Breast epithelium (tissue), 4 donors: ENCODE results near the gene SDK1. TPM values are rescaled to one million over a fixed set of nuclear protein-coding genes. Genes with fewer than 3 reads are reported as not detected.

Experiments used
- DNase-seq, 2 donors: peaks; one replicate each; pipeline ENCODE4 v3.0.0-alpha.2; 2019; ENCODE audit warnings: low spot score in 2 of 2
- H3K27ac ChIP-seq, 2 donors: fragments of 200-600 bp; sonication (generic) in 1 of 2; one replicate each; pipeline ENCODE4 v1.5.1; 2016 to 2019; ENCODE audit warnings: mild to moderate bottlenecking in 1 of 2
- H3K27me3 ChIP-seq, 2 donors: fragments of 200-600 bp; sonication (generic) in 1 of 2; one replicate each; pipeline versions ENCODE4 v1.5.1 to v1.6.0; 2017 to 2019; ENCODE audit warnings: control low read depth in 1 of 2, mild to moderate bottlenecking in 1 of 2
- H3K36me3 ChIP-seq: fragments of 200-600 bp; one replicate; pipeline ENCODE4 v1.5.1; 2019
- H3K4me1 ChIP-seq, 2 donors: fragments of 200-600 bp; sonication (generic); one replicate each; pipeline ENCODE4 v1.5.1; 2016 to 2019; ENCODE audit warnings: control low read depth in 1 of 2
- H3K4me3 ChIP-seq, 3 donors: fragments of 200-600 bp; sonication (generic); 1 replicate in 2 of 3; 2 replicates in 1 of 3; pipeline ENCODE4 v1.5.1; 2016 to 2019; ENCODE audit warnings: mild to moderate bottlenecking in 3 of 3, moderate library complexity in 2 of 3
- H3K9me3 ChIP-seq, 2 donors: fragments of 200-600 bp; sonication (generic) in 1 of 2; one replicate each; pipeline ENCODE4 v1.5.1; 2016 to 2019; ENCODE audit warnings: control low read depth in 1 of 2
- POLR2A ChIP-seq: fragments of 450-650 bp; IDR thresholded peaks from one replicate; pipeline ENCODE4 v1.6.1; 2016; ENCODE audit warnings: antibody characterized with exemption, mild to moderate bottlenecking, moderate library complexity
- POLR2AphosphoS5 ChIP-seq, 3 donors: sonication (generic); formaldehyde crosslinking; IDR thresholded peaks; one replicate each; pipeline ENCODE4 v1.6.1; 2017; ENCODE audit warnings: antibody characterized with exemption in 3 of 3
- intact Hi-C: fragments of 100-400 bp; cut with DNase I; formaldehyde crosslinking; loops from one replicate; pipeline ENCODE4 v1.15.1; 2023; ENCODE audit warnings: low total_unique reads
- total RNA-seq, 3 donors: library from RNA; depleted of rRNA; stranded (reverse); fragments of >200 nt; gene quantifications; one replicate each; pipeline ENCODE4 v1.1.0, GENCODE V29; 2016
- TF ChIP-seq, protein P1 (sequence below), 3 donors: fragments of 450-650 bp; IDR thresholded peaks; one replicate each; pipeline ENCODE4 v1.5.1; 2016 to 2017; ENCODE audit warnings: antibody characterized with exemption in 3 of 3, mild to moderate bottlenecking in 3 of 3, moderate library complexity in 3 of 3

SDK1 gene
- total RNA-seq, 3 donors from 2014 or later, result 3.7 to 18.2 (median 6.6) TPM

DNA sequence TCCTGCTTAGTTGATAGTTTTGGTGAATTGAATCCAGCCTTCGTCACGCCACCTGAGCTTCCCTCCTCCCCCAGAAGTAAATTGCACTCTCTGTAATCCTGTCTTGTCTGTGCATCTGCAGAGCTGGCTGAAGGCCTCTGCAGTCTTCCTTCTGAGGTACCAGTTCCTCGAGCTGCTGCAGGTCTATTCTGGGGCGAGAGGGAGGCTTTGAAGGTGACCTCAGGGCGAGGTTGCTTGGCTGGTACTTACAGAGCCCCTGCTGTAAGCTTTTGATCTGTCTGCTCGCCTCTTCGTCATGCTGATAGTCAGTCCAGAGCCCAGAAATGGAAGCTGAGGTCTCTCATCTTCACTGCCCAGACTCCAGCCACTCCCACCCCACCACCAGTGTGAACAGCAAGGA lies 867.5 kb downstream of the SDK1 start:
- H3K4me1 ChIP-seq, result no peaks in the 10 kb centered on the region
- H3K4me3 ChIP-seq, result no peak overlapping the region
- H3K27ac ChIP-seq, result no peak overlapping the region
- H3K27me3 ChIP-seq, result peaks cover 0 to 4% of the 10 kb centered on the region in 2 donors
- no peaks in the 10 kb centered on the region for H3K9me3 ChIP-seq
- TF ChIP-seq POLR2AphosphoS5 (IDR thresholded peaks at IDR 0.05), result no peak
- TF ChIP-seq, protein P1, sequence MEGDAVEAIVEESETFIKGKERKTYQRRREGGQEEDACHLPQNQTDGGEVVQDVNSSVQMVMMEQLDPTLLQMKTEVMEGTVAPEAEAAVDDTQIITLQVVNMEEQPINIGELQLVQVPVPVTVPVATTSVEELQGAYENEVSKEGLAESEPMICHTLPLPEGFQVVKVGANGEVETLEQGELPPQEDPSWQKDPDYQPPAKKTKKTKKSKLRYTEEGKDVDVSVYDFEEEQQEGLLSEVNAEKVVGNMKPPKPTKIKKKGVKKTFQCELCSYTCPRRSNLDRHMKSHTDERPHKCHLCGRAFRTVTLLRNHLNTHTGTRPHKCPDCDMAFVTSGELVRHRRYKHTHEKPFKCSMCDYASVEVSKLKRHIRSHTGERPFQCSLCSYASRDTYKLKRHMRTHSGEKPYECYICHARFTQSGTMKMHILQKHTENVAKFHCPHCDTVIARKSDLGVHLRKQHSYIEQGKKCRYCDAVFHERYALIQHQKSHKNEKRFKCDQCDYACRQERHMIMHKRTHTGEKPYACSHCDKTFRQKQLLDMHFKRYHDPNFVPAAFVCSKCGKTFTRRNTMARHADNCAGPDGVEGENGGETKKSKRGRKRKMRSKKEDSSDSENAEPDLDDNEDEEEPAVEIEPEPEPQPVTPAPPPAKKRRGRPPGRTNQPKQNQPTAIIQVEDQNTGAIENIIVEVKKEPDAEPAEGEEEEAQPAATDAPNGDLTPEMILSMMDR (IDR thresholded peaks at IDR 0.05), result no peak
- no peak for TF ChIP-seq POLR2A
- no peak for DNase-seq
- intact Hi-C loops, result no loop called here
- H3K36me3 ChIP-seq, result no peaks in the 10 kb centered on the region

DNA sequence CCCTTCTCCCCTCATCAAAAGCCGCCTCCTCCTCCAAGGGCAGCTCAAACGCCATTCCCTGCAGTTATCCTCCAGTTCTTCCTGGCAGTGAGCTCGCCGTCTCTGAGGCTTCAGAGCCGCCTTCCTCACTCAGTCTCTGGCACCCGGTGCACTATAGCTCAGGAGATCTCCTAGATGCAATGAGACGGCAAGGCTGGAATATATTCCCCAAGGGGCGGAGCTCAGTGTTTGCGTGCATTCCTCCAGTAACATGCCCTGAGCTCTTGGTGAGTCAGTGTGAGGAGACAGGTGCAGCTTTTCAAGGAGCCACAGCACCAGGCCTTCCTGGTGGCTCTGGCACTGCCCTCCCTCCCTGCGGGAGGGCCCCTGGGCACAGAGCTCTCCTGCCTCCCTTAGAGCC lies 868.4 kb downstream of the SDK1 start:
- no peaks in the 10 kb centered on the region for H3K36me3 ChIP-seq
- no peak overlapping the region for H3K4me3 ChIP-seq
- TF ChIP-seq POLR2AphosphoS5 (IDR thresholded peaks at IDR 0.05) (no peak), POLR2A (no peak)
- TF ChIP-seq, protein P1 (IDR thresholded peaks at IDR 0.05), result no peak
- H3K27ac ChIP-seq, result no peak overlapping the region
- H3K9me3 ChIP-seq, result no peaks in the 10 kb centered on the region
- no peak for DNase-seq
- peaks cover 0 to 4% of the 10 kb centered on the region in 2 donors for H3K27me3 ChIP-seq
- intact Hi-C loops, result no loop called here
- H3K4me1 ChIP-seq, result no peaks in the 10 kb centered on the region

DNA sequence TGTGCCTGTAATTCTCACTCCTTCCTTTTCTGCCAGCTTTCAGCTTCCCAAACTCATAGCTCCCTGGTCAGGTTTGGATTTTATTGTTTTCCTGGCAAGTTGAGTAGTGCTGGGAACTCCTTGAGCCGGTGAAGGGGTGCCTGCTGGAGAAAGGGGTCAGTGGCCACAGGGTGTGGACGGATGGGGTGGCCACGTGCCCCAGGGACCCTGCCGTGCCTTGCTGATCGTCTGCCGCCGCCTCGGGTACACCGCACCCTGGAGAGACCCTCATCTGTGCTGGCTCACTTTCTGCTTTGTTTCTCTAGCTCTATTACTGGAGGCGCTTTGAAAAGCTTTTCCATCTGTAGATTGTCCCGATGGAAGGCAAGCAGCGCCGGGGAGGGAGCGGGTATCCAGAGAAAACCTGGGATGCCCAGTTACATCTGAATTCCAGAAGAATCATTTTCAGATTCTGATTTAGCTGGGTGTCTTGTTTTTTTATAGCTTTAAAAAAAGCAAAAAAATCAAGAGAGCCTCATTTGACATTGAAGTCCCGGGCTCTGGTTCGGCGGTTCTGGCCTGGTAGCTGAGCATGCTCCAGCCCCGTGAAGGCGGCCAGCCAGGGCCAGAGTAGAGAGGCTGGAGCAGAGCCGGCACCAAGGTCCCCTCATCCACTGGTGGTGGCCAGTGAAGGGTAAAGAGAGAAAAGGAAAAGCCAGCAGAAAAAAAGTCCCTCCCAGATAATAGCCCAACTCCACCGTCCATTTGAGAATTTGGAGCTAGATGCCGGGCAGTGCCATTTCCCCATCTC lies 870.1 kb downstream of the SDK1 start:
- H3K4me3 ChIP-seq, result no peak overlapping the region
- no peaks in the 10 kb centered on the region for H3K36me3 ChIP-seq
- no peak overlapping the region for H3K27ac ChIP-seq
- intact Hi-C loops, result no loop called here
- H3K4me1 ChIP-seq, result no peaks in the 10 kb centered on the region
- no peak for TF ChIP-seq POLR2AphosphoS5 (IDR thresholded peaks at IDR 0.05)
- TF ChIP-seq, protein P1 (IDR thresholded peaks at IDR 0.05), result no peak
- no peak for TF ChIP-seq POLR2A
- peaks cover 0 to 4% of the 10 kb centered on the region in 2 donors for H3K27me3 ChIP-seq
- no peak for DNase-seq
- no peaks in the 10 kb centered on the region for H3K9me3 ChIP-seq

DNA sequence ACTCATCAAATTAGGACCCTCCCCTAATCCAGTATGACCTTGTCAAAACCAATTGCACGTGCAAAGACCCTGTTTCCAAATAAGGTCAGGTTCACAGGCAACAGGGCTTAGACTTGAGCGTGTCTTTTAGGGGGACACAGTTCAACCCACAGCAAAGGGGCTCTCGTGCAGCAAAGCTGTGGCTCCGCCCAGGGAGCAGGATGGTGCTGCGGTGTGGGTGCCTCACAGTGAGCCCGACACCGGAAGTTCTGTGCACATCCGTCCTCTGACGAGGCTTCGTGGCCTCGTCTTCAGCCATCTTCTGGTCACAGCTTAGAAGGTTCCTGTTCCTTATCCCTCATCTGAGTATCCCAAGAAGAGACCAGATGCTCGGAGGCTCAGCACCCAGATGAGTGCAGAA lies 871.8 kb downstream of the SDK1 start:
- intact Hi-C loops, result no loop called here

DNA sequence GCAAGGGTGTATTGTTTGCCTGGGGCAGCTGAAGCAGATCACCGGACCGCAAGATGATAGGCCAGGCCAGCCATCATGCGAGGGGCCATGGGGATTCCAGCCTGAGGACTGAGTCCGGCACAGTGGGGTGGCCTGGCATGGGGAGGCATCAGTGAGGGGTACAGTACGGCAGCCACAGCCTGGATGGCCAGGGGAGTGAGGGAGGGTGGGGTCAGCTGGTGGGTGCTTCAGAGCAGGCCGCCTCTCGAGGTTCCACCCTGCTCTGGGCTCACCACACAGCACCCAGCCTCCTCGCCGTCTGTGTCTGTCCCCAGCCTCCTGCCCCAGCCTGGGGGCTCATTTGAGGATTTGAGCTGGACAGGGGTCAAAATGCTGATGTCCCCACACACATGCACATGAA lies 872.6 kb downstream of the SDK1 start:
- peaks cover 0 to 4% of the 10 kb centered on the region in 2 donors for H3K27me3 ChIP-seq
- no peaks in the 10 kb centered on the region for H3K4me1 ChIP-seq
- intact Hi-C loops, result no loop called here
- no peak overlapping the region for H3K27ac ChIP-seq
- no peak for TF ChIP-seq POLR2A
- TF ChIP-seq, protein P1 (IDR thresholded peaks at IDR 0.05), result no peak
- no peak for TF ChIP-seq POLR2AphosphoS5 (IDR thresholded peaks at IDR 0.05)
- H3K9me3 ChIP-seq, result no peaks in the 10 kb centered on the region
- no peak overlapping the region for H3K4me3 ChIP-seq
- no peaks in the 10 kb centered on the region for H3K36me3 ChIP-seq
- no peak for DNase-seq

More for the DNA sequence above, 871.8 kb downstream of the SDK1 start:
- no peak for DNase-seq
- TF ChIP-seq POLR2AphosphoS5 (IDR thresholded peaks at IDR 0.05), result no peak
- TF ChIP-seq, protein P1 (IDR thresholded peaks at IDR 0.05), result no peak
- no peak for TF ChIP-seq POLR2A
- Histone ChIP-seq H3K4me3 (no peak overlapping the region), H3K27ac (no peak overlapping the region), H3K36me3 (no peaks in the 10 kb centered on the region), H3K4me1 (no peaks in the 10 kb centered on the region), H3K27me3 (peaks cover 0 to 4% of the 10 kb centered on the region in 2 donors), H3K9me3 (no peaks in the 10 kb centered on the region)
